SU-DHL-6 (cell line): Measurements from ENCODE around the gene AOC3.

Experiments
- H2AFZ ChIP-seq: fragments of 200-600 bp; sonication (generic); 2 replicates; pipeline ENCODE4 v1.6.1; 2014; ENCODE audit warnings: low read depth, mild to moderate bottlenecking, moderate library complexity, mixed read lengths, antibody characterized with exemption, low read length; ENCODE audit not compliant: severe bottlenecking
- H3F3A ChIP-seq: fragments of 200-600 bp; shearing (Covaris generic); 2 replicates; pipeline ENCODE4 v1.6.0; 2016; ENCODE audit warnings: antibody characterized with exemption, mild to moderate bottlenecking; ENCODE audit not compliant: insufficient read depth
- H3K27ac ChIP-seq: fragments of 200-600 bp; sonication (generic); 2 replicates; pipeline ENCODE4 v1.5.1; 2016; ENCODE audit warnings: low read depth, mild to moderate bottlenecking, low read length, moderate library complexity, mixed read lengths
- H3K27me3 ChIP-seq: fragments of 200-600 bp; sonication (generic), shearing (Covaris generic); 2 replicates; pipeline ENCODE4 v1.6.0; 2014; ENCODE audit warnings: mild to moderate bottlenecking, low read length
- H3K36me3 ChIP-seq: fragments of 200-600 bp; sonication (generic); 2 replicates; pipeline ENCODE4 v1.6.1; 2014; ENCODE audit warnings: mild to moderate bottlenecking, low read length, mixed read lengths
- H3K4me2 ChIP-seq: fragments of 300-600, 200-600 bp; shearing (Covaris generic), sonication (generic); 2 replicates; pipeline ENCODE4 v1.6.0; 2014; ENCODE audit warnings: low read length, low read depth, mild to moderate bottlenecking; ENCODE audit not compliant: poor library complexity, severe bottlenecking
- H3K4me3 ChIP-seq: fragments of 200-600 bp; sonication (generic); 2 replicates; pipeline ENCODE4 v1.5.1; 2014; ENCODE audit warnings: antibody characterized with exemption, low read length, mild to moderate bottlenecking, mixed read lengths; ENCODE audit not compliant: insufficient read depth, poor library complexity, severe bottlenecking
- H3K79me2 ChIP-seq: fragments of 200-600 bp; sonication (generic); 2 replicates; pipeline ENCODE4 v1.6.1; 2014; ENCODE audit warnings: mild to moderate bottlenecking, low read length, moderate library complexity; ENCODE audit not compliant: insufficient read depth
- H3K9ac ChIP-seq: fragments of 200-600 bp; sonication (generic); 2 replicates; pipeline ENCODE4 v1.7.0; 2014; ENCODE audit warnings: mild to moderate bottlenecking, low read length
- H3K9me2 ChIP-seq: fragments of 200-600 bp; sonication (generic); replicated peaks from 2 replicates; pipeline ENCODE4 v1.6.1; 2014; ENCODE audit warnings: low read length; ENCODE audit not compliant: insufficient read depth
- H3K9me3 ChIP-seq: fragments of 200-600 bp; sonication (generic); 2 replicates; pipeline ENCODE4 v1.6.1; 2014; ENCODE audit warnings: low read length, mixed read lengths; ENCODE audit not compliant: insufficient read depth
- H4K20me1 ChIP-seq: fragments of 200-600 bp; sonication (generic); 2 replicates; pipeline ENCODE4 v1.6.1; 2014; ENCODE audit warnings: low read depth, mild to moderate bottlenecking, antibody characterized with exemption, low read length, moderate library complexity, mixed read lengths
- CTCF ChIP-seq: fragments of 200-600 bp; sonication (generic); IDR thresholded peaks from one replicate; pipeline ENCODE4 v1.5.1; 2017; ENCODE audit warnings: antibody characterized with exemption, mild to moderate bottlenecking, low read length, moderate library complexity; ENCODE audit not compliant: insufficient read depth, poor library complexity, severe bottlenecking
- EZH2phosphoT487 ChIP-seq: fragments of 200-600 bp; sonication (generic), shearing (Covaris generic); conservative IDR thresholded peaks from 2 replicates; pipeline ENCODE4 v1.6.1; 2018; ENCODE audit warnings: mild to moderate bottlenecking, antibody characterized with exemption, low read length, moderate library complexity, mixed read lengths

The AOC3 gene

GRCh38 chr17:42818379-42818778 is 32.6 kb upstream of the AOC3 start:
- H3K9ac ChIP-seq, result no peak overlapping the region
- no peak overlapping the region for H3K27ac ChIP-seq
- H3K27me3 ChIP-seq, result no peaks in the 10 kb centered on the region
- no peak for TF ChIP-seq EZH2phosphoT487
- no peak for TF ChIP-seq CTCF
- no peak overlapping the region for H3K4me3 ChIP-seq
- peaks cover 6% of the 10 kb centered on the region; the same call in 1 of the 2 replicates for H3F3A ChIP-seq
- H3K9me3 ChIP-seq, result no peaks in the 10 kb centered on the region
- H3K9me2 ChIP-seq, result no peaks in the 10 kb centered on the region
- H4K20me1 ChIP-seq, result no peaks in the 10 kb centered on the region
- no peak overlapping the region for H3K4me2 ChIP-seq
- H3K36me3 ChIP-seq, result peaks cover 22% of the 10 kb centered on the region
- no peak overlapping the region for H2AFZ ChIP-seq
- H3K79me2 ChIP-seq, result peaks cover 14% of the 10 kb centered on the region

- Histone ChIP-seq H3K27me3 (no peaks in the 10 kb centered on the region), H3K9ac (no peak overlapping the region), H3K9me2 (no peaks in the 10 kb centered on the region), H2AFZ (no peak overlapping the region), H3K9me3 (no peaks in the 10 kb centered on the region), H3F3A (peaks cover 6% of the 10 kb centered on the region; the same call in 1 of the 2 replicates), H3K4me2 (no peak overlapping the region), H3K27ac (no peak overlapping the region), H4K20me1 (no peaks in the 10 kb centered on the region), H3K36me3 (peaks cover 16% of the 10 kb centered on the region), H3K4me3 (no peak overlapping the region), H3K79me2 (peaks cover 20% of the 10 kb centered on the region)
- TF ChIP-seq EZH2phosphoT487, result no peak
- peak; percentile 82 for TF ChIP-seq CTCF
Measured at GRCh38 chr17:42819939-42820535, 31.0 kb upstream of the AOC3 start.

- Histone ChIP-seq H3K27ac (no peak overlapping the region), H3F3A (peaks cover 11% of the 10 kb centered on the region; the same call in 1 of the 2 replicates), H3K79me2 (peaks cover 20% of the 10 kb centered on the region), H3K36me3 (peaks cover 10% of the 10 kb centered on the region), H3K9ac (no peak overlapping the region), H2AFZ (no peak overlapping the region), H3K9me2 (no peaks in the 10 kb centered on the region), H3K4me2 (no peak overlapping the region), H3K9me3 (no peaks in the 10 kb centered on the region), H3K27me3 (no peaks in the 10 kb centered on the region), H3K4me3 (no peak overlapping the region), H4K20me1 (no peaks in the 10 kb centered on the region)
- TF ChIP-seq EZH2phosphoT487, result no peak
- TF ChIP-seq CTCF, result no peak
Measured at GRCh38 chr17:42821176-42821575, 29.8 kb upstream of the AOC3 start.
